HL-60 (cell line): ENCODE measurements around the gene PCCB.

Experiments used
- GABPA ChIP-seq: IDR thresholded peaks from 2 replicates; pipeline ENCODE4 v1.6.1; 2012; ENCODE audit warnings: low read depth
- TF ChIP-seq, protein P1 (sequence below): IDR thresholded peaks from one replicate; pipeline ENCODE4 v1.5.1; 2011; ENCODE audit warnings: low read length, control low read depth, inconsistent platforms; ENCODE audit not compliant: insufficient read depth
- TF ChIP-seq, protein P2 (sequence below): IDR thresholded peaks from 2 replicates; pipeline ENCODE4 v1.6.1; 2012; ENCODE audit warnings: low read depth; ENCODE audit not compliant: insufficient replicate concordance

DNA sequence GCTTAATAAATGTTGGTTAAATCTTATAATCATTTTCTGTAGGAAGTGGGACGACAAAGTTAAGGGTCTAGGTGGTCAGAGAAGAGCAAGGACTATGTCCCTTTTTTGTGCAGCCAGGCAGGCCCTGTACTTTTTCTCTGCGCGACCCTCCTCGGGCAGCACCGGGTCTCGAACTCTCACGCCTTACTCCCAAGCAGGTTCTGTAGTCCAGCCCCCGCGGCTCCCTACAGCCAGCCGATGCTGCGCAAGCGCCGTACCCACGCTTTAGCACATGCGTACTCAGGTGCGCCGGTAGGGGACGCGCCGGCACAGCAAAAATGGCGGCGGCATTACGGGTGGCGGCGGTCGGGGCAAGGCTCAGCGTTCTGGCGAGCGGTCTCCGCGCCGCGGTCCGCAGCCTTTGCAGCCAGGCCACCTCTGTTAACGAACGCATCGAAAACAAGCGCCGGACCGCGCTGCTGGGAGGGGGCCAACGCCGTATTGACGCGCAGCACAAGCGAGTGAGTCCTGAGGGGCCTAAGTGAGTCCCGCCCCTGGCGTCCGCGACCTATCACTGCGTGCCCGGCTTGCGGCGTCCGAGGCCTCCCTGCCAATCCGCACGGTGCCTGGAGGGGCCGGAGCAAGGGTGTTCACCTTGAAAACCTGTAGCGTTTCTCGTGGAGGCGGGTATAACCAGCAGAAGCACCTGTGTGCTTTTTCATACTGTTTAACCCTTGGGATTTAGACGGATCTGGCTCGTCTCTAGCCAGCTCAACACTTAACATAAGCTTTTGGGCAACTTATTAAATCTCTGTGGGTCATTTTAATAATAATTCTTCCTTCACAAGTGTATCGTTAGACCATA, at the start of gene PCCB:
- TF ChIP-seq, protein P1, sequence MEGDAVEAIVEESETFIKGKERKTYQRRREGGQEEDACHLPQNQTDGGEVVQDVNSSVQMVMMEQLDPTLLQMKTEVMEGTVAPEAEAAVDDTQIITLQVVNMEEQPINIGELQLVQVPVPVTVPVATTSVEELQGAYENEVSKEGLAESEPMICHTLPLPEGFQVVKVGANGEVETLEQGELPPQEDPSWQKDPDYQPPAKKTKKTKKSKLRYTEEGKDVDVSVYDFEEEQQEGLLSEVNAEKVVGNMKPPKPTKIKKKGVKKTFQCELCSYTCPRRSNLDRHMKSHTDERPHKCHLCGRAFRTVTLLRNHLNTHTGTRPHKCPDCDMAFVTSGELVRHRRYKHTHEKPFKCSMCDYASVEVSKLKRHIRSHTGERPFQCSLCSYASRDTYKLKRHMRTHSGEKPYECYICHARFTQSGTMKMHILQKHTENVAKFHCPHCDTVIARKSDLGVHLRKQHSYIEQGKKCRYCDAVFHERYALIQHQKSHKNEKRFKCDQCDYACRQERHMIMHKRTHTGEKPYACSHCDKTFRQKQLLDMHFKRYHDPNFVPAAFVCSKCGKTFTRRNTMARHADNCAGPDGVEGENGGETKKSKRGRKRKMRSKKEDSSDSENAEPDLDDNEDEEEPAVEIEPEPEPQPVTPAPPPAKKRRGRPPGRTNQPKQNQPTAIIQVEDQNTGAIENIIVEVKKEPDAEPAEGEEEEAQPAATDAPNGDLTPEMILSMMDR, result peak; percentile 46
- TF ChIP-seq GABPA, result no peak
- TF ChIP-seq, protein P2, sequence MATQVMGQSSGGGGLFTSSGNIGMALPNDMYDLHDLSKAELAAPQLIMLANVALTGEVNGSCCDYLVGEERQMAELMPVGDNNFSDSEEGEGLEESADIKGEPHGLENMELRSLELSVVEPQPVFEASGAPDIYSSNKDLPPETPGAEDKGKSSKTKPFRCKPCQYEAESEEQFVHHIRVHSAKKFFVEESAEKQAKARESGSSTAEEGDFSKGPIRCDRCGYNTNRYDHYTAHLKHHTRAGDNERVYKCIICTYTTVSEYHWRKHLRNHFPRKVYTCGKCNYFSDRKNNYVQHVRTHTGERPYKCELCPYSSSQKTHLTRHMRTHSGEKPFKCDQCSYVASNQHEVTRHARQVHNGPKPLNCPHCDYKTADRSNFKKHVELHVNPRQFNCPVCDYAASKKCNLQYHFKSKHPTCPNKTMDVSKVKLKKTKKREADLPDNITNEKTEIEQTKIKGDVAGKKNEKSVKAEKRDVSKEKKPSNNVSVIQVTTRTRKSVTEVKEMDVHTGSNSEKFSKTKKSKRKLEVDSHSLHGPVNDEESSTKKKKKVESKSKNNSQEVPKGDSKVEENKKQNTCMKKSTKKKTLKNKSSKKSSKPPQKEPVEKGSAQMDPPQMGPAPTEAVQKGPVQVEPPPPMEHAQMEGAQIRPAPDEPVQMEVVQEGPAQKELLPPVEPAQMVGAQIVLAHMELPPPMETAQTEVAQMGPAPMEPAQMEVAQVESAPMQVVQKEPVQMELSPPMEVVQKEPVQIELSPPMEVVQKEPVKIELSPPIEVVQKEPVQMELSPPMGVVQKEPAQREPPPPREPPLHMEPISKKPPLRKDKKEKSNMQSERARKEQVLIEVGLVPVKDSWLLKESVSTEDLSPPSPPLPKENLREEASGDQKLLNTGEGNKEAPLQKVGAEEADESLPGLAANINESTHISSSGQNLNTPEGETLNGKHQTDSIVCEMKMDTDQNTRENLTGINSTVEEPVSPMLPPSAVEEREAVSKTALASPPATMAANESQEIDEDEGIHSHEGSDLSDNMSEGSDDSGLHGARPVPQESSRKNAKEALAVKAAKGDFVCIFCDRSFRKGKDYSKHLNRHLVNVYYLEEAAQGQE, result peak; percentile 73
